HG03060 (cell line): Measurements from ENCODE around the gene PSAPL1.
"Not testable (repeated sequence)": the region's sequence is repeated elsewhere in the genome, so short reads cannot be mapped to it uniquely, and the experiment has no call there.

Experiments used
- ATAC-seq: cut with Tn5 transposase; IDR thresholded peaks from one replicate; pipeline ENCODE4 v1.9.1; 2021; ENCODE audit warnings: low read depth, moderate number of reproducible peaks; ENCODE audit not compliant: unreplicated experiment

PSAPL1 gene

DNA sequence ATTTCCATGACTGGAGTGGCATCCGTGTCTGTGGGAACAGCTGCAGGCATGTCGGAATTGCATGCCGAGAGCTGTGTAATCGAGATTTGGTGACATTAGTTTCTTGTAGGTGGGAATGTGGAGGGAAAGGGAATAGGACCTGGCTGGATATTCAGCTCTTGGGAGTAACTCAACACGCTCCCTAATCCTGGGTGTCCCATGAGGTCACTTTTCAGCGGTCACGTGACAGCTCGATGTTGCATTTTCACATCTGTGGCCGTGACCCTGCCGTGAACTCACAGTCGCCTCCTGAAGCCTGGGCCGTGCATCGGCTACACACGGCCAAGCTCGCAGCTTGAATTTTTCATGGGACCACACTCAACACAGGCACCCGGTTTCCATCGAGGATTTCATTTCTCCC lies 25.8 kb upstream of the PSAPL1 start:
- ATAC-seq, result no peak

DNA sequence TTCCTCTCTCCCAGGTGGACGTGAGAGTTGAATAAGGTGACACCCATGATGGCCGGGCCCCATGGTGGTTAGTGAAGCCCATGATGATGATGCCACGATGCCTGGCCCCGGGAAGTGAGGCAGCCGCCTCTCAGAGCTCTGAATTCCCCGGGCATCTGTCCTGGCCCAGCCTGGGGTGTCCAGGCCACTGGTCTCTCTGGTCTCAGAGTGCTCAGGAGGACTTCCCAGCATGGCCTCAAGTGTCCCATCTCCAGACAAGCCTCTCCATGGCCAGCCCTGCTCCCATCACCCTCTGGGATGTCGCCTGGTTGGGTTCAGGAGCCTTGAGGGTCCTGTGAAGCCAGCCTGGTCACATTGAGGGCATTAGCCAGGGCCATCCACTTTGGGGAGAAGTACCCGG lies 24.7 kb upstream of the PSAPL1 start:
- no peak for ATAC-seq

DNA sequence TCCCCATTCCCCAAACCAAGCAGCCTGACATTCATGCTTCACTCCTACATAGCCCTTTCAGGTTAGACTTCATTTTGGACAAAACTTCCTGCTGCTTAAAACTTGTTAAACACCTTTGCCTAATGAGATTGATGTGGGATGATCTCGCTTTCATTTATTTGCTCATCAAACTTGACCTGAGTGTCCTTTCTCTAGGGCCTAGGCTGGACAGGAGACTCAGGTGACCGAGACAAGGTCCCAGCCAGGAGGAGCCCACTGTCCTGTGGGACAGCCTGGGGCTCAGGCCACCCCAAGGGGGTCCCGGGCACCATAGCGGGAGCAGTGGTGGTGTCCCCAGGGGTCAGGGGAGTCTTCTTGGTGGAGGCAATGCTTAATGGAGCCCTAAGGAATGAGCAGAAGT lies 23.7 kb upstream of the PSAPL1 start:
- no peak for ATAC-seq

DNA sequence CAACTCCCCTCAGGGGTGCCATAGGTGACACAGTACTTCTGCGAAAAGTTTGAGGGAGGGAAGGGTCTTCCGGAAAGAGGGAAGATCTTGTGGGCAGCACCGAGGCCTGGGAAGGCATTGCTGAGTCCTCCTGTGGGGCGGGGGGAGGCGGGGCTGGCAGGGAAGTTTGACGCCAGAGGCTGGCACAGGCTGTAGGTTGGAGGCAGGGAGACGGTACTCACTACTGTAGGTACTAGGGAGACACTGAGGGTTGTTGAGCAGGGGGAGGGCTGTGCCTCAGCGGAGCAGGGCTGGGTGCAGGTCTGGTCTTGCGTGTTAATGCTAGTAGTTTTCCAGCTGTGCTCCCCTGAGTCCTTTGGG lies 23.3 kb upstream of the PSAPL1 start:
- ATAC-seq, result no peak

DNA sequence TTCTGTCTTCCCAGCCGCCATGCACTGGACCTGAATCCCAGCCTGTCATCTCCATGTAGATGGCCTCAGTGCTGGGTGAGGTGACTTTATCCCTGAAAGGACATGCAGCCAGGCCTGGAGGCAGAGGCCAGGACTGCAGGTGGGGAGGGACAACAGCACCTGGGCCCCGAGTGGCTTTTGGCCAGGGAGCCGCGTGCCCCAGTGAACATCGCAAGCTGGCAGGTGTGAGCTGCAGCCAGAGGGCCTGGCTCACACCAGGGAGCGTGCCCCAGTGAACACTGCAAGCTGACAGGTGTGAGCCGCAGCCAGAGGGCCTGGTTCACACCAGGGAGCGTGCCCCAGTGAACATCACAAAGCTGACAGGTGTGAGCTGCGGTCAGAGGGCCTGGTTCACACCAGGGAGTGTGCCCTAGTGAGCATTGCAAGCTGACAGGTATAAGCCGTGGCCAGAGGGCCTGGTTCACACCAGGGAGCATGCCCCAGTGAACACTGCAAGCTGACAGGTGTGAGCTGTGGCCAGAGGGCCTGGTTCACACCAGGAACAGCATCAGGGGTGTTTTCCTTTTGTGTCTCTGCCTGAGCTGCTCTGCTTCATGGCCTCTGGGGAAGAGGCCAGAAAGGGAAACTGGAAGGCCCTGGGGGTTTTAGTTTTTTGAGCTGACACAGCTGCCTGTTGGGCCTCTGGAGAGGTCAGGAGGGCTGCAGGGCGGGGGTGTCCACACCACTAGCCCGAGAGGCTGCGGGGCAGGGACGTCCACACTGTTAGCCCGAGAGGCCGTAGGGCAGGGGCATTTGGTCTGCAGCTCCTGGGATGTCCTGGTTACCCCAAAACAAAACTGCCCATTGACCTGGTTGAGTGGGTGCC lies 22.7 kb upstream of the PSAPL1 start:
- ATAC-seq, result no peak

DNA sequence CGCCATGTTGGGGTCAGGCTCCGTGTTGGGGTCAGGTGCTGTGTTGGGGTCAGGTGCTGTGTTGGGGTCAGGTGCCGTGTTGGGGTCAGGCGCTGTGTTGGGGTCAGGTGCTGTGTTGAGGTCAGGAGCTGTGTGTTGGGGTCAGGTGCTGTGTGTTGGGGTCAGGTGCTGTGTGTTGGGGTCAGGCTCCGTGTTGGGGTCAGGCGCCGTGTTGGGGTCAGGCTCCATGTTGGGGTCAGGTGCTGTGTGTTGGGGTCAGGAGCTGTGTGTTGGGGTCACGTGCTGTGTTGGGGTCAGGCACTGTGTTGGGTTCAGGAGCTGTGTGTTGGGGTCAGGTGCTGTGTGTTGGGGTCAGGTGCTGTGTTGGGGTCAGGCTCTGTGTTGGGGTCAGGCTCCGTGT lies 18.1 kb upstream of the PSAPL1 start:
- not testable (repeated sequence) for ATAC-seq

DNA sequence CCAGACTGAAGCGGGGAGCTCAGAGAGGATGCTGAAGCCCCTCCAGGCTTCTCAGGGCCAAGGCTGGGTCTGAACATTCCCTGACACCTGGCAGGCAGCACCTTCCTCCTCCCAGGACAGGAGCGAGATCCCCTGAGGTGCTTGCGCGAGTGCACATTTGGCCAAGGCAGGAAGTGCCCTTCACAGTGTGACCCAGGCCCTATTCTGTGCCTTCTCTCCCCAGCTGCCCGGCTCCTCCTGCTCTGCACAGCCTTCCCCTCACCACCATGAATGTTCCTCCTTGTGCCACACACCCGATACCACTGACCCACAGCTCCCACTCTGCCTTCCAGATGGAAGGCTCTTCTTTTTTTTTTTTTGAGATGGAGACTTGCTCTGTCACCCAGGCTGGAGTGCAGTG lies 17.1 kb upstream of the PSAPL1 start:
- ATAC-seq, result no peak

DNA sequence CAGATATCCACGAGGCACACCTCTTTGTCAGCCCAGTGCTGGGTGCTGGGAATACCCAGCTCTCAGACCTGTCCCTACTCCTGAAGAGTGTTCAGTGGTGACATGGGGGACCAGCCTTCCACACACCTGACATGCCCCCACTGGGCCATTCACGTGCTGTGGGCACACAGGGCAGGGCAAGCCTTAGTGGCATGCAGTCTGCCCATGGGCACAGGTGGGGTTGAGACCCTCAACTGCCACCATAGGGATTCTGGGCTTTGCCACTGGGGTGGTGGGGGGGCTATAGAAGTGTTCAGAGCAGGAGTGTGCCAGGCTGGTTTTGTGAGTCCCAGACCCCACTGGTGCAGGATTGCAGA lies 16.7 kb upstream of the PSAPL1 start:
- ATAC-seq, result no peak

DNA sequence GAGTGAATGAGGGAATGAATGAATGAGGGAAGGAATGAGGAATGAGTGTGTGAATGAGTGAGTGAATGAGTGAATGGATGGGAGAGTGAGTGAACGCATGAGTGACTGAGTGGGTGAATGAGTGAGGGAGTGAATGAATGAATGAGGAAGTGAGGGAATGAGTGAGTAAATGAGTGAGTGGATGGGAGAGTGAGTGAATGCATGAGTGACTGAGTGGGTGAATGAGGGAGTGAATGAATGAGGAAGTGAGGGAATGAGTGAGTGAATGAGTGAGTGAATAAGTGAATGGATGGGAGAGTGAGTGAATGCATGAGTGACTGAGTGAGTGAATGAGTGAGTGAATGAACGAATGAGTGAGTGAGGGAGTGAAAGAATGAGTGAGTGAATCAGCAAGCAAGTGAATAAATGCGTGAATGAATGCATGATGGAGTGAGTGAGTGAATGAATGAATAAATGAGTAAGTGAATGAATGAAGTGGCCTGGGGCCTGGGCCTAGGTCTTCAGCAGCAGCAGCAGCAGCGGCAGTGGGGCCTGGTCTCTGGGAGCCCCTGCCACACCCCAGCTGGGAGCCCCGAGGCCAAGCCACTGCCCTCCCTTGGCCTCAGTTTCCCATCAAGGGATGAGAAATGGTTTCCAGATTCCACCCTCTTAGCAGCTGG lies 16.2 kb upstream of the PSAPL1 start:
- ATAC-seq, result no peak

DNA sequence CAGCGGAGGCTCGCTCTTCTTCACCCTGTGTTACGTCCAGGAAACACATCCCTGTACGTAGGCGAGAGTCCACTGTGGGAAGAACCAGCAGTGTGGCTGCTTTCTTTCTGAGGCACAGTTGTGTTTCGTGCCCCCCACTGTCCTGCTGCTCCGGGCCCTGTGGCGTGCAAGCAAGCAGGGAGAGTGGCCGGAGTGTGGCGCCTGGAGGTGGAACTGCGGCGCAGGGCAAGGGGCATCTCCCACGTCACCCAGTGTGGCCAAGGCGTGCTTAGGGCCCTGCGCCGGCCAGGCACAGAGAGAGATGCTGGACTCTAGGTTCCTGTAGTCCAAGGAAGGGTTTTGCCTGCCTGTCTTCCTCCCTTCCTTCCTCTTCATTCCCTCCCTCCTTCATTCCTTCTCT lies 13.3 kb upstream of the PSAPL1 start:
- no peak for ATAC-seq

DNA sequence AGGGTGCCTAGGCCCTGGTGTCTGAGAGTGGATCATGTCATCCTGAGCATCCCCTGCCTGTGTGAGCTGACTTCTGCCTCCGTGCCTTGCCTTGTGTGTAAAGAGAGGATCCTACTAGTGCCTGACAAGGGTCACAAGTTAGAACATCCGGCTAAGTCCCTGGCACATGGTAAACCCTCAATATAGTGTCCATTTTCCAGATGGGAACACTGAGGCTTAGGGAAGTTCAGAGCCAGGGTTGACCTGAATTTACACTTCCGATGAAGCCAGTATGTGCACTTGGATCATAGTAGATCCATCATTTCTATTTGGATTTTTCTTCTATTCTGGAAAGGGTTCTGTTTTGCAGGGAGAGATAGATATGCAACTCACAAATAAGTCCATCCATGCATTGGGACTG lies 12.5 kb upstream of the PSAPL1 start:
- no peak for ATAC-seq

DNA sequence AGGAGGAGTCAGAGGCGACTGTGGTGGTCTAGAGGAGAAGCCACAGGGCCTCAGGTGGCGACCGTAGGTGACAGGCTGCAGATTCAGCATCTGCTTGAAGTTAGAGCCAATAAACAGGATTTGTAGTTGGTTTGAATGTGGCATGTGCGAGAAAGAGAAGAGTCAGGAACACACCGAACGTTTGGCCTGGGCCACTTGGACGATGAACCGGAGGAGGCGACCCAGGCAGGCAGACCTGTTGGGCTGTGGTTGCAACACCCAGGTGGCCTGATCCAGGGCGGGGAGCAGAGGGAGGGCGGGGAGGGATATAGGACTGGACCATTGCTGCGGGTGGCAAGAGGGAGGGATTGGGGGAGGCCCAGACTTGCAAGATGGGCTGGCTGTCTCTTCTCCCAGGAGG lies 10.0 kb upstream of the PSAPL1 start:
- ATAC-seq, result no peak

DNA sequence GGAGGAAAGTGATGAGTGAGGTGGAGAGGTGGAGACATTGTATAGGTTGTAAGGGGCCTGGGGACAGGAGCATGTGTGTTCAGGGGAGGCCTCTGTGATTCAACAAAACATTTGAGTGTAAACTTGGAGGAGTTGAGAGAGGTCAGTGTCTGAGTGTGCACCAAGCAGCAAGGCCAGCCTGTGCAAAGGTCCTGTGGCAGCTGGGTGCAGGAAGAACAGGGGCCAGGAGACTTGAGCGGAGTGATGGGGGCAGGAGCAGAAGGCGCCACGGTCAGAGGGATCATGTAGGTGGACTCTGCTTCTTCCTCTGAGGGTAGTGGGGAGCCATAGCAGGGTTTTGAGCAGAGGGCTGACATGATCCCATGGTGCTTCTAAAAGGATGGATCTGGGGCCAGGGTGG lies 9.6 kb upstream of the PSAPL1 start:
- ATAC-seq, result no peak

DNA sequence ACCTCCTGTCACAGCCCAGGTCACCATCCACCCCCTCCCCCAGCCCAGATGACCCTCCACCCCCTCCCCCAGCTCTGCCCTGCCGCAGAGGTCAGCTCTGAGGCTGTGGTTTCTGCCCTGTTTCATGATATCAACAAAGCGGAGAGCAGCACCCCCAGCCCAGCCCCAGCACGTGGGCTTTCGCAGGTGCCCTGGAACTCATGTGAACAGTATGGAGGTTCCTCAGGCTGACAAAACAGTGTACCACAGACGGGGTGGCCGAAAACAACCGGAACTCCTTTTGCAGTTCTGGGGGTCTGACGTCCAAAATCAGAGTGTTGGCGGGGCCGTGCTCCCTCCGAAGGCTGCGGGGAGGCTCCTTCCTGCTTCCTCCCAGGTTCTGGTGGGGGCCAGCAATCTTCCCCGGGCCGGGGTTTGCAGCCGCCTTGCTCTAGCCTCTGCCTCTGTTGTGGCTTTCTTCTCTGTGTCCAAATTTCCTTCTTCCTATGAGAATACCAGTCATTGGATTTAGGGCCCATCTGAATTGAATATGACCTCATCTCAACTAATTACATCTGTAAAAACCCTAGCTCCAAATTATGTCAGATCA lies 7.9 kb upstream of the PSAPL1 start:
- ATAC-seq, result no peak

DNA sequence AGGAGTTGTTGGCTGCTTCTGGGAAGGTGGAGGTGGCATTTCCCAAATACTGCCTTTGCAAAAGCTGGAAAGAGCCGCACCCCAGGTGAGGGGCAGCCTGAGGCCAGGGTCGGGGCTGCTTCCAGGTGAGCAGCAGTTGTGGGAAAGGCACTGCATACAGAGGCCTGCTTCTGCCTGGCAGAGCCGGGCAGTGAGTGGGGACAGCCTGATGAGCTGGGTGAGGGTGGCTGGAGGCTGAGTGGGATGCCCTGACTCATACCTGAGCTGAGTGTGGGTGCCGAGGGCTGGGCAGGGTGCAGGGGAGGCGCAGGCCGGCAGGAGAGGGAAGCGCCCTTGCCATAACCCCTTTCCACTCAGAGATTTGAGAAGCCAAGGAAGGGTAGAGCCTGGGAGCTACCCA lies 6.5 kb upstream of the PSAPL1 start:
- ATAC-seq, result no peak

DNA sequence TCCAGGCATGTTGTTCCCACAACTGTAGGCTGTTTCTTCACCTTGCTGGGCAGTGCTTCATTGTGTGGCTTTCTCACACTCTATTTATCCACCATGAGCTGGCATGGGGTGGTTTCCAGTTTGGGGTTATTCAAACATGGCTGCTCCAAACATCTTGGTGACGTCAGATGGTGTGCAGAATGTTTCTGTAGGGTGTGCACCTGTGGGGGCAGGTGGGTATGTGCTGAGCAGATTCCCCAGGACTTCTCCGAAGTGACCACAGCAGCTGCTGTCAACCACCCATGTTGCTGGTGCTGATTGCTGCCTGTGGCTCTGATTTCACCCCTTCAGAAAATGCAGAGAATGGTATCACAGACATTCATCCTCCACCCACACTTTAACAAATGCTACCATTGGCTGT lies 5.0 kb upstream of the PSAPL1 start:
- no peak for ATAC-seq

DNA sequence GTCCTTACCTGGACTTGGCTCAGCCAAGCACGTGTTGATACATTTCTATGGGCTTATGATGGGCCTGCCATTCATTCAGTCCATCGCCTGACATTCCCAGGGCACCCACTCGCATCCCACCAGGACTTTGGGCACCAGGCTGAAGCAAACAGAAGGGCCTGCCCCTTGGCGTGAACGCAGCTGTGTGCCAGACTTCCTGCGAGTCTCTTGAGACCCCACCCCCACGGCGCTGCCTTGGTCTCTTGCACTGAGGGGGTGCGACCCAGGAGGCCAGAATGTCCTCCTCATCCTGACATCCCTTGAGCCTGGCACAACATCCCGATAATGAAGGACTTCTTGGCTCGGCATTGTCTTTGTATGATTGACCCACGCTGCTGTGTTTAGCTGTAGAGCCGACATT lies 1.5 kb upstream of the PSAPL1 start:
- ATAC-seq, result no peak

DNA sequence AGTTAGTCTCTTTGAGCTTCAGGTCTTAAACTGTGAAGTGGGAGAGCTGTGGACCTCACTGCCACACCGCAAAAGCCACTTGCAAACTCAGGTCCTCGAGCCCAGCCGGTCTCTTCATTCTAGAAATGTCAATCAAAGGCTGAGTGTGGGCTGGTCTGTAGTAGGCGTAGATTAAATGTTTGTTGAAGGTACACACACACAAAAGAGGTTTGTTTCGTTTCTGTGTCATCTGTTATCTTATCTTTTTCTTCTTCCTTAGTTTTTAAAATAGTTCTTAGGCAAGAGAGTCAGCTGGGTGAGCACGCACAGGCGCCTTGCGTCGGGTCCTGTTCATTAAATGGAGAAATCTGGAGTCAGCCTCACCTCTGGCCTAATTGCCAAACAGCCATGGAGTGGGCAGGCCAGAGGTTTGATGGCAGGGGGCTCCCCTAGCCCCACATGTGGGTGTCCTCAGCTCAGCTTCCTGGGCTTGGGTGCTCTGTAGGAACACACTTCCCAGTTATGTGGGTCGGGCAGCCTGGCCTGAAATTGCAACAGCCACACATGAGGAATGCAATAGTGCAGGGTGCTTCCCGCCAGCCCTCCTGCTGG lies 836 bp upstream of the PSAPL1 start:
- ATAC-seq, result no peak

DNA sequence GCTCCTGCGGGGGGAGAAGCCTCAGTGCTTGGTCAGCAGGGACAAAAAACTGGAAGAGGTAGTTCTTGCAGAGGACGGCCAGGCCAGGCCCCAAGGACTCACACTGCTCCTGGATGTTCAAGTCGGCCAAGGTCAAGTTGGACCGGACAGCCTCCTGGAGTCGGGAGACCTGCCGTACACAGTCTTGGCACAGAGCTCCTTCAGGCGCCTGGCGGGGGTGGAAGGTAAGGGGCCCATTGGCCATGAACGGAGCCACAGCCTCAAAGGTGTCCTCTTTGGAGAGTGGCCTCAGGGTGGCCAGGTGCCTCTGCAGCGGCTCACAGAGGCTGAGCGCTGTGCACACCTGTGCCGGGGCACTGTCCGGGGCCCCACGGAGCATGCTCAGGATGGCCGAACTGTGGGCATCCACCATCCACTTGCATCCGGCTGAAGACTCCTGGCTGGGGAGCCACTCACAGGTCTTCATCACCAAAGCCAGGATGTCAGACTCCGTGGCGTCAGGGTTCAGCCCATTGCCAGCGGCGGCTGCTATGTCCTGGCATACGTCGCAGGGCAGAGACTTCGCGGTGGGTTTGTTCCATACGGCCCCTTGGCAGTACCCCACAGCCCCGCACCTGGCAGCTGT lies 477 bp downstream of the PSAPL1 start:
- ATAC-seq, result no peak

DNA sequence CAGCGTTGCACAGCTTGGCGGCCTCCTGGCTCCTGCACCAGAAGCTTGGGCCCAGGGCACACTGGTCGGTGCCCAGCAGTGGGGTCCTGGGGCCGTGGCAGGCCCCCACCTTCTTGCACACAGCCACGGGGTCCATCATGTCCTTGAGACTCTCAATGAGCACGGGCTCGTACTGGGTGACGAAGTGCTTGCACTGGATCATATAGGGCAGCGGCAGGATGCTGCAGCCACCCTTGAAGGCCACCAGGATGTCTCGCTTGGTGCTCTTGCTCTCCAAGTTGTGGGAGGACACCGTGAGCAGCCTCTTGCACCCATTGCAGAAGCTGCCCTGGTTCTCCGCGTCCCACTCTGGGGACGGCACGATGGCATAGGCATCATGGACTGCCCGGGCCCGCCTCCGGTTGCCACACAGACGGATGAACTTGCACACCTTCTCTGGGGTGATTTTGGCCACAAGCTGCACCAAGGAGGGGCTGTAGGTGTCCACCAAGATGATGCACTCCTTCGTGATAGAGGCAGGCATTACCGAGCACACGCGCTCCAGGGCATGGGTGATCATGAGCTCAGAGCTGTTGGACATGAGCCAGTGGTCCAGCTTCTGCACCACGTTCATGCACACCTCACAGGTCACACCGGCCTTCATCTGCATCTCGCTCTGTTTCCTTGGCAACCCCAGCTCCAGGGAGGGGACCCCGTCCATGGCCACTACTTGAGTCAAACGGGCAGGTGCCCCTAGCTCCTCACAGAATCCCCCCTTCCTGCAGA lies 1.2 kb downstream of the PSAPL1 start:
- ATAC-seq, result no peak
